Stimulated activated CD8-positive, alpha-beta memory T cell treated with anti-CD3 and anti-CD28 coated beads, Interleukin-4, amount 100 ng/mL, for 1 hour (primary cell): ENCODE measurements around the gene THSD8.
A peak's percentile ranks its signal among the peaks of the same experiment; 100 is the strongest.

Experiments
- DNase-seq, 2 donors: peaks; one replicate each; pipeline ENCODE4 v3.0.0-alpha.2; 2020; ENCODE audit warnings: low read depth in 2 of 2, low spot score in 1 of 2

THSD8 gene

DNA sequence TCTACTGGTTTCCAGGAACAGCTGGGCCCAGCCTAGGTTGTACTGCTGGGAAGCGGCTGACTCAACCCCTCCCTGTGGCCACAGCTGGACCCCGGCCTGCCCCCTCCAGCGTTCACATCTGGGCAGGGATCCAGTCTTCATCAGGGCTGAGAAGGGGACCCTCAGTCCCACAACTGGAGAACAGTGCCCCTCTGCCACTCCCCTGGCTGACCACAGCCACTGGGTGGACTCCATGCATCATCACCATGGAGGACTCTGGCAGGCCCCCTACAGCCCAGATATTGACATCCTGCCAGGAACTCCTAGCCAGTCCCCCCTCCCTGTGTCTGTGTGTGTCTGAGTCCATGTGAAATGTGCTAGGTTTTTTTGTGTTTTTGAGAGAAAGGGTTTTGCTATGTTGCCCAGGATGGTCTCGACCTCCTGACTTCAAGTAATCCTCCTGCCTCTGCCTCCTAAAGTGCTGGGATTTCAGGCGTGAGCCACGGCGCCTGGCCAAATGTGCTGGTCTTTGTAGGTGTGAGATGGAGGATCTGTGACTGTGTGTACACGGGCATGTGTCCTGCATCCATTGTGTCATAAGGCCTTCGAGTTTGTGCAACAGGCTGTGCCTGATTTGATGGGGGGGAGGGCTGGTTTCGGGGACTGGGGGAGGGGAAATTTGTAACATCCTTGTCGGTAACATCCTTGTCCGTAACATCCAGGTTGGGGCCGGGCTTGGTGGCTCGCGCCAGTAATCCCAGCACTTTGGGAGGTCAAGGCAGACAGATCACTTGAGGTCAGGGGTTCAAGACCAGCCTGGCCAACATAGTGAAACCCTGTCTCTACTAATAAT lies 22.5 kb upstream of the THSD8 start:
- no peak for DNase-seq

DNA sequence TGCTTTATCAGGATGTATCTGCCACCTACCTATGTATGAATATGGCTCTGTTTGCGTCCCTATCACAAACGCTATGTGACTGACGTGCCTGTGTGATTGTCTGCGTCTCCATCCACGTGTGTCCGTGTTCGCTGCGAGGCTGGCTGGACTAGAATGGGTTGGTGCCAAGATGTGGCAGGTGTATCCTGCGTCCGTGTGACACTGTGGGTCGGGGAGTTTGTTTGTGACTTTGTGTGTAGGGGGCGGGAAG lies 19.8 kb upstream of the THSD8 start:
- DNase-seq: no peak

DNA sequence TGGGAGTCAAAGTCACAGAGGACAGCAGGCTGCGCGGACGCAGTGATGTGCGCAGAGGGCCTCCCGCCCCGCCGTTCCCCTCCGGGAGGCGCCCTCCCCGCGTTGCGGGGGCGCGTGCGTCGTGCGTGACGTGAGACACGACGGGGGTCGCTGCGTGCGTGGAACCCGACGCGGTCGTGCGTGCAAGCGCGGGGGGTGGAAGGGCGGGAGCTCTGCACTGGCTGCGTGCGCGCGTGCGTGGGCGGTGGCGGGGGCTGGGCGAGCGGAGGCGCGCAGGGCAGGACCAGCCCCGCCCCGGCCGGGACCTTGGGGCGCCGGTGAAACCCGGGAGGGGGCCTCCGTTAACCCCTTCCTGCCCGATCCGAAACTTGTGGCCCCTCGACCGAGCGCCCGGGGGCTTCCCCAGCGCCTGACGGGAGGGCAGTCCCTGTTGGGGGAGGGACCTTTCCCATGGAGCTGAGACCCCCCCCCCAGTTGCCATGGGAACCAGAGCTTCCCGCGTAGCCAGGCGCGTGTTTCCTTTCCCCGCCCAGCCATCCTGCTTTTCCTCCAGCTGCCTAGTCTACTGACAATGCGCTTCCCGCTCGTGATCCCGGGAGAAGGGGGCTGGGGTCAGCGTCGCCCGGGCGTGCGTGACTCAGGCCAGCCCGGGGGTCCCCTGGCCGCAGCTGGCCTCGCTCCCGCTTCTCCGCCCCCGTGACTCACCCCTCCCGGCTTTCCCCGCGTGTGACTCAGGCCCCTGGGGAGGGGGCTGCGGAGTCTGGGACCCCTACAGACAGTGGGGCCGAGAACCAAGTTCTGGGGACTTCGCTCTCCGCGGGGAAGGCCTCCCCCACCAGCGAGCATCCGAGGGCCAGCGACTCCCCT lies 19.2 kb upstream of the THSD8 start:
- DNase-seq: peak; percentile 71 to 80

DNA sequence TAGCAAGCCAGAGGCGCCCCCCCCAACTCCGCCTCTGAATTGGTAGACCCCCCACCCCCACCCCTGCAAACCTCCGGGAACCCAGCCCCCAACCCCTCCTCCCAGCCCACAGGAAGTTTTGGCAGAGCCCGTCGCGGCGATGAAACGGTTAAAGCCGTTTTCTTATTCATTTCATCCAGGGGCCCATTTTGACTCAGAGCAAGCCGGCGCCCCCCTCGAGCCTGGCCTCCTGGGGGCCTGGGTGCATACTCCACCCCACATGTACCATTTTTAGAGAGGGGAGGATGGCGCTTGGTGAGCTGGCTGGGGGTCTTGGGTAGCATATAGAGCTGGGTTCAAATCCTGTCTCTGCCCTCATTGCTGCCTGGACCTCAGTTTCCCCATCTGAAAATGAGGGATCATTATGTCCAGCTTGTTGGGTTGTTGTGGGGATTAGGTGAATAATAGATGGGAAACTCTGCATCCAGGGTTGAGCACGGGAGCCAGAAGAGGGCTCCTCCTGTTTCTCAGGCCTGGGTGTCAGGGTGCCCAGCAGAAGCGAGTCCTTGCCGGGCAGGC lies 18.5 kb upstream of the THSD8 start:
- no peak for DNase-seq

DNA sequence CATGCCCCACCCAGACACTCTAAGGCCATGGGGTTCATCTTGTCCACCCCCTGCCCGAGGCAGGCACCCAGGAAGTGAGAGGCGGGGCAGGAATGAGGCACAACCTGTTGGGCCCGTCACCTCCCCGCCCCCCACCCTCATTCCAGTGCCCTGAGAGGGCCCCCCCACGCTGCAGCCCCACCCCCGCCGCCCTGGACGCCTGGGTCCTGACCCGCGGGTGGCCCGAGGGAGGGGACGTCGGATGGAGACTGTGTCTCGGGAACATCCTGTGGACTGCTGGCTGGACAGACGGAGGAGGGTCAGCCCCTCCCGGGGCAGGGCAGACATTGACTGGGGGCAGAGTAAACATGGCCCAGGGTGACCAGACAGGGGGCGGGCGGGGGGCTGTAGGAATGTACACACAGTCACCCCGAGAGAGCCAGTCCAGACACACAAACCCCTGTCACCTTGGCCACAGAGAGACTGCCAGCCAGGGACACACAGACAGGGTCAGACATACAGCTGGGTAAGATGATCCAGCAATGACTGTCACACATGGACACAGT lies 17.9 kb upstream of the THSD8 start:
- no peak for DNase-seq

DNA sequence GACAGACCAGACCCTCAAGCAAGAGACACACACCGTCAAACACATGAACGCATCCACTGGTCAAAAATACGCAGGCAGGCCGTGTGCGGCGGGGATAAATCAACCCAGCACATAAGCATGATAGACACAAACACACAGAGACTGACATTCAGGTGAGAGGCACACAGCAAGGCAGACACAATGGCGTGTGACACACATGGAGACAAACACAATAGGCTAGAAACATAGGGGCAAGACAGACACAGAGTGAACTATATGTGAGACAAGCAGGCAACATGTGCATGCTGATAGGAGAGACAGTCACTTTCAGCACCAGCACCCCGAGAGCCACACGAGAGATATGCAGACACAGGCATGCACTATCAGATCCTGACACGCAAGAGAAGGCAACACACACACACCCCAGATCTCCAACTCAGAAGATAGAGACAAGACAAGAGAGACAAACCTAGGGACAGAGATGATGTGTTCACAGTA lies 17.4 kb upstream of the THSD8 start:
- no peak for DNase-seq

DNA sequence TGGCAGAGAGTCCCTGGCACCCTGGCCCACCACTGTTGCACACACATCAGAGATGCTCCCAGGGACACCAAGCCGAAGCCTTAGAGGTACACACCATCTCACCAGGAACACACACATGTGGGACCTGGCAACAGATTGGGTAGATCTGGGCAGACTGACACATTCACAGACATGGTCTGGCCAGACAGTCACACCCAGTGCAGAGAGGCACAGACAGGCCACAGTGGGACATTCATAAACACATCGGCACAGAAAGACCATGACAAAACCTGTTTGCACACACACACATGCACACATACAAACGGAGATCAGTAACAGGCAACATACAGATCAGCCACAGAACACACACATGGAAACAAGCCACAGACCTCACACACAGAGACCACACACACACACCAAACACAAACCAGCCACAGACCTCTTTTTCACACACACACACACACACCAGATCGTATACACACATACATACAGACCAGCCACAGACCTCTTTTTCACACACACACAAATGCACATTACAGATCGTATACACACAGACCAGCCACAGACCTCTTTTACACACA lies 16.9 kb upstream of the THSD8 start:
- no peak for DNase-seq

DNA sequence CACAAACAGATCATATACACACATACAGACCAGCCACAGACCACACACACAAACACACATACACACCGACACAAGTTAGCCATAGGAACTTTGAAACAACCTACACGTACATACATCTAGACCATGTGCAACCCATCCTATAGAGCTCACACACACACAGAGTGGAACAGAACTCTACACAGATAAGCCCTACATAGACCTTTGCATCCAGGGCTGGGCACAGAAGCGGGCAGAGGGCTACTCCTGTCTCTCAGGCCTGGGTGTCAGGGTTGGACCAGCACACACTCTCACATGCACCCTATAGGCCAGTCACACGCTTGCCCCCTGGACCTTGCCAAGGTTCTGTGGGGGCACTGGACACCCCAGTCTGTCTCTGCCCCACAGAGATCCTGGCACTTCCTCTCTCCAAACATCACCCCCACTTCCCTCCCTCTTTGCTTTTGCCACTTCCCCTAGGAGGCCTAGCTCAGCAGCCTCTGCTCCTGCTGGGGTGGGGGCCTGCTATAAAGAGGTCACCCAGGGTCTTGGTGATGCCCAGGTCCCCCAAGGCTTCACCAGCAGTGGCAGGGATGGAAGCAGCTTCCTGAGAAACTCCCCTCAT lies 16.3 kb upstream of the THSD8 start:
- DNase-seq: no peak

DNA sequence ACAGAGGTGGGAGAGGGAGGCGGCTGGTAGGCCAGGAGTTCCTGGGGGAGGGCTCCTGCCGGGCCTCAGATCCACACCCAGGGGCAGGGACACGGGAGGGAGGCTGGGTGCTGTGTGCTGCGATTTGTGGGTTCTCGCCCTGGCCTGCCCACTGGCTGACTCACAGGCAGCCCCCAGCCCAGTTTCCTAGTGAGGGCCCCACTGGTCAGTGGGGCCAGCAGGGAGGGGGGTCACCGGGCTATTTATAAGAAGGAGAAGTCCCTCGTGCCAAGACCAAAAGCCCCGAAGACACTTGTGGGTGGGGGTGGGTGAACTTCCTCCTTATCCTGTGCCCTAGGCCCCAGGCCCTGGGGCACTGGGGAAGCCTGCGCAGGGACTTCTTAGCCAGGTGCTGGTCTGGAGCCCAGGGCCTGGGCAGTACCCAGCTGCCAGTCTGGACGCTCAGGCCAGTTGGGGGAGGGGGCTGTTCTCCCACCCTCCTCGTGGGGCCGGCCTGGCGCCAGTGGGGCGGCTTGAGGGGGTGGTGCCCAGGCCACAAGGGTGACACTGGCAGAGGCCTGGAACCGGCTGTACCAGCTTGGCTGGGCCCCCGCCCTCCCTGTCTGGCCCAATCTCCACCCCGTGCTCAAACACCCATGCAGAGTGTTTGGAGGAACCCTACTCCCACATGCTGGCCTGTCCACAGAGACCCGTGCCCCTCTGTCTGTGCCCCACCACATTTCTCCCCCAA lies 15.6 kb upstream of the THSD8 start:
- no peak for DNase-seq

DNA sequence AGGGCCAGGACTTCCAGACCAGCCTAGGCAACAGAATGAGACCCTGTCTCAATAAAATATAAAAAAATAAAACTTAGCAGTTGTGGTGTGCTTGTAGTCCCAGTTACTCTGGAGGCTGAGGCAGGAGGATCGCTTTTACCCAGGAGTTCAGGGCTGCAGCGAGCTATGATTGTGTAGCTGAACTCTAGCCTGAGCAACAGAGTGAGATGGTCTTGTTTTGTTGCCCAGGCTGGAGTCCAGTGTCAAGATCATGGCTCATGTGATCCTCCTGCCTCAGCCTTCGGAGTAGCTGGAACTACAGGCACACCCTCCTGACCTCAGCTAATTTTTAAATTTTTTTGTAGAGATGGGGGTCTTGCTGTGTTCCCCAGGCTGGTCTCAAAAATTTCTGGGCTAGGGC lies 14.9 kb upstream of the THSD8 start:
- DNase-seq: no peak

DNA sequence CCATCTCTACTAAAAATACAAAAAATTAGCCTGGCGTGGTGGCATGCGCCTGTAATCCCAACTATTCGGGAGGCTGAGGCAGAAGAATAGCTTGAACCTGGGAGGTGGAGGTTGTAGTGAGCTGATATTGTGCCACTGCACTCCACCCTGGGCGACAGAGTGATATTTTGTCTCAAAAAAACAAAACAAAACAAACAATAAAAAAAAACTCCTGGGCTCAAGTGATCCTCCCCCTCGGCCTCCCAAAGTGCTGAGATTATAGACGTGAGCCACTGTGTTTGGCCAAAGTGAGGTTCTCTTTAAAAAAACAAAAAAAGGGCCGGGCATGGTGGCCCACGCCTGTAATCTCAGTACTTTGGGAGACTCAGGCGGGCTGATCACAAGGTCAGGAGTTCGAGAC lies 14.4 kb upstream of the THSD8 start:
- DNase-seq: no peak

DNA sequence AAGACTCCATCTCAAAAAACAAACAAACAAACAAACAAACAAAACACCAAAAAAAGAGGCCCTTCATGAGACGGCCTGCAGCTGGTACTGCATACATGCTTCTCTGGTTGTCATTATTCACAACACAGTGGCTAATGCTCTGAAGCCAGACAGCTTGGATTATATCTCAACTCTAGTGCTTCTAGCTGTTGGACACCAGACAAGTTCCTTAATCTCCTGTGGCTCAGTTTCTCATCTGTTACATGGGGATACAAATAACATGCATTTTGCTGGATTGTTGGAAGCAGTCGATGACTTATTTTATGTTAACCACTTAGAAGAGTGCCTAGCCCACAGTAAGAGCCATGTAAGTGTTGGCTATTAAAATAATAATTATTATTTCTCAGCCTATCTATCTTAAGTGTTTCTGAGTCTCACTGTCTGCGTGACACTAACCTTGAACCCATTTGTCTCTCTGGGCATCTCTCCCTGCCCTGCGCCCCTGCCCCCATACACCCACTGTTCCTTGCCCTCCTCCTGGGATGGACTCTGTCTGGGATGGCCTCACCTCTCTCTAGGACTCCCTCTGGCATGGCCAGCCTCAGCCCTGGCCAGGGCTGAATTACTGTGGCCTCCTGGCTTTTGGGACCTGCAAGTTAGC lies 13.7 kb upstream of the THSD8 start:
- DNase-seq: no peak

DNA sequence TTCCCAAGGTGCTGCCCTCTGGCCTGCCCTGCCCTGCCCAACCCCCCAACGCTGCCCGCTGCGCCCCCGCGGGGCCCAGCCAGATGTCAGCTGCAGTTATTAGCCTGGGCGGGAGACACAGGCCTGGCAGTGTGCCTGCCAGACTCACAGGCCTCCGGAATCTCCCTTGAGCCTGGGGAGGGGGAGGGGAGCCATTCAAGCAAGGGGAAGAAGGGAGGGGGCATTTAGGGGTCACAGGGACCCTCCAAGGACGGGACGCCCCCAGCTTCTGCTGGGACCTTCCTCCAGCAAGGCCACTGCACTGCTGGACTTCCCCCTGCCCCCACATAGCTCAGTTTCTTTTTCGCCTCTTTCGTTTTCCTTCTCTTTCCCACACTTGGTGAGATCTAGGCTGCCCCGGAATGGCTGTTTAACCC lies 13.2 kb upstream of the THSD8 start:
- no peak for DNase-seq

DNA sequence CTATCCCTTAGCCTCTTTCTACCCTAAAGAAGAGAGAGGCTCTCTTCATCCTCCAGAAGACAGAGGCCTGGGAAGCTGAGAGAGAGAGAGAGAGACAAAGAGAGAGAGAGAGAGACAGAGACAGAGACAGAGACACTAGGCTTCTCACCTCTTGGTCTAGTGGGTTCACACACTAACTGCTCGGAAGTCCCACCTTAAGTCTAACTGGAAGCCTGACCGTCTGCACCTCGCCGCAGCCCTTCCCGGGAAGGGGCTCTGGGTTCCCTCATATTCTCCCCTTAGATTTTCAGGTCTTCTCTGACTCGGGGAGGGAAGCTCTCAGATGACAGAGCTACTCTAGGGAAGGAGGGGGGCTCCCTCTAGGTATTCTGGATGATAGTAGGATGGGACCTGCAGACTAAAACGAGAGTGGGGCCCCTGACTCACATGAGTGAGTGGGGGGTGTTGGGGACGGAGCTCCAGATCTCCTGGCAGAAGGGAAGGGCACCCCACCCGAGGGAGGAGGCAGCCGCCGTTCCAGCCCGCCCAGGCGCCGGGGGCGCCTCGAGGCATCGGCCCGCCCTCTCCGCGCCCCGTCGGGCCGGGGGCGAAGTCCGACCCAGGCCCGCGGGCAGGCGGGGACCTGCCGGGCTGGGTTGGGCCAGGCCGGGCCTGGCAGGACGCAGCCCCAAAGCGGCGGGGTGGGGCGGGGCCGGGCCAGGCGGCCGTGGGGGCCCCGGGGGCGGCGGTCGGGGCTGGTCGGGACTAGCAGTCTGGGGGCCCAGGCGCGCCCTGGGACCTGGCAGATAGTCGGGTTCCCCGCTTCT lies 12.6 kb upstream of the THSD8 start:
- no peak for DNase-seq

DNA sequence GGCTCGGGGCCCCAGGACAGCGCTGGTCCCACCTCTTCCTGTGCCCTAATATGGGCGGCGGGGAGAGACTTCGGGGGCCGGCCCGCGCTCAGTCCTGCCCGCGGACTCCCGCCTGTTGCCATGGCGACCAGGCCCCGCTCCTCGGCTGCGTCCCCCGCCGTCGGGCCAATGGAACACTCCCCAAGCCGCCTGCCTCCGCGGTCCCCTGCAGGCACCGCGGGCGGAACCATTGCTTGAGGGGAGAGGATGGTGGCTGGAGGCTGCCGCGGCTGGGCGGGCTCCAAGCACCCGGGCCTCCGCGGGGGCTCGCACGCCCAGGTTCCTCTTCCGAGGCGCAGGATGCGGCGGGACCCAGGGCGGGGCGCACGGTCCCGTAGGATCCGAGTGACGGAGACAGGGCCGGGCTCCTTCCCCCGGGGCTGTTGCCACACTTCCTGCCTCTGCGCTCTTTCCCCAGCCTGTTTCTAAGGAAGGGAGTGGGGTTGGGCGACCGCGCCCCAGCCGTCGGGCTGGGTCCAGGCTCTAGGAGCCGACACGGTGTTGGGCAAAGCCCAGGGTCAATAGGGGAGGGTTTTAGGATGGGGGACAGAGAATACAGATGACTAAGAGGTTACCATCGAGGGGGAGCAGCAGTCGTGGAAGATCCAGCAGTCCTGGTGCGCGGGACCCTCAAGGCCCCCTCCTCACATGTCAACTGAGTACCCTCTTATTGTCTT lies 11.8 kb upstream of the THSD8 start:
- DNase-seq: peak; percentile 84

DNA sequence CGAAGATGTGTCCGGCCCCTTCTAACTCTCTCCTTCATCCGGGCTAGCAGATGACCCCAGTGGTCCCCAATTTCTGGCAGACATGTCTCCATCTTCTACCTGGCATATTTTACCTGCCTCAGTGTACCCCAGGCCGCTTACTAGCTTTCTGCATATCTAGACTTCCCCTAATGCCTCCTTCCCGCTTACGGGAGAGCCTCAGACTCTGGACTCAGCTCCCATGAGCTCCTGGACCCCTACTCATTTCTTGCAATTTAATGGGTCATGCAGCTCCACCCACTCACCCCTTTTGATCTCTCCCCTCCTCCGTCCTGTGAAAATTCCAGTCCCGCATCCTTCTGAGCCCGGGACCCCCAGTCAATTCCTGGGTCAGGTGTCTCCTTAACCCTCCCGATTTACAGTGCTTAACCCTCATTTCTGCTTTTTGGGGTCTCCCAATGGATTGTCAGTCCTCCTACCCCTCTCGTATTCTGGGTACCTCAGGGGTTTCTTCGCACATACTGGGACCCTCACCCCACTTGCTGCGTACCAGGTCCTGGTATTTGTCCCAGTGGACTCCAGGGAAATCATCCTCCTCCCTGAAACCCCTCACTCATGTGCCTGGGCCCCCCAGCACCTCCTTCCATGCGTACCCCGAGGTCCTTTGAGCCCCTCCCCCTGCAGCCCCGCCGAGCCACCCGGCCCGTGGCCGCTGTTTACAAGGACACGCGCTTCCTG lies 11.1 kb upstream of the THSD8 start:
- no peak for DNase-seq

DNA sequence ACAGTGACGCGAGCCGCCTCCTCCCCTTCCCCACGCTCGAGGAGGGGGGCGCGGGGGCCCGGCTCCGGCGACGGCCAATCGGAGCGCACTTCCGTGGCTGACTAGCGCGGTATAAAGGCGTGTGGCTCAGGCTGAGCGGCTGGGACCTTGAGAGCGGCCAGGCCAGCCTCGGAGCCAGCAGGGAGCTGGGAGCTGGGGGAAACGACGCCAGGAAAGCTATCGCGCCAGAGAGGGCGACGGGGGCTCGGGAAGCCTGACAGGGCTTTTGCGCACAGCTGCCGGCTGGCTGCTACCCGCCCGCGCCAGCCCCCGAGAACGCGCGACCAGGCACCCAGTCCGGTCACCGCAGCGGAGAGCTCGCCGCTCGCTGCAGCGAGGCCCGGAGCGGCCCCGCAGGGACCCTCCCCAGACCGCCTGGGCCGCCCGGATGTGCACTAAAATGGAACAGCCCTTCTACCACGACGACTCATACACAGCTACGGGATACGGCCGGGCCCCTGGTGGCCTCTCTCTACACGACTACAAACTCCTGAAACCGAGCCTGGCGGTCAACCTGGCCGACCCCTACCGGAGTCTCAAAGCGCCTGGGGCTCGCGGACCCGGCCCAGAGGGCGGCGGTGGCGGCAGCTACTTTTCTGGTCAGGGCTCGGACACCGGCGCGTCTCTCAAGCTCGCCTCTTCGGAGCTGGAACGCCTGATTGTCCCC lies 10.4 kb upstream of the THSD8 start, which contains the start of gene JUNB:
JUNB (plus strand) TSS at position 142 of the 706 bp plus-strand sequence; CDS start at position 428, 286 bp downstream.
- DNase-seq: peak; percentile 95 to 96
